ENCODE data around the gene CEACAM5.

Gene CEACAM5

GRCh38 chr19:41708481-41708880, at the start of gene CEACAM5:
CEACAM5 (plus strand) TSS chr19:41708626; CDS start chr19:41708732, 106 bp downstream.
- no peak for DNase-seq

- DNase-seq, result no peak
Measured at GRCh38 chr19:41666075-41666474, 42.4 kb upstream of the CEACAM5 start.

- no peak for DNase-seq
Measured at GRCh38 chr19:41668315-41668714, 40.1 kb upstream of the CEACAM5 start.

- no peak for DNase-seq
Measured at GRCh38 chr19:41670755-41671154, 37.7 kb upstream of the CEACAM5 start.

GRCh38 chr19:41671486-41671885, 36.9 kb upstream of the CEACAM5 start:
- DNase-seq, result no peak

- DNase-seq, result no peak
Measured at GRCh38 chr19:41682437-41682836, 26.0 kb upstream of the CEACAM5 start.

- no peak for DNase-seq
Measured at GRCh38 chr19:41687419-41687818, 21.0 kb upstream of the CEACAM5 start.

- DNase-seq, result no peak
Measured at GRCh38 chr19:41688098-41688497, 20.3 kb upstream of the CEACAM5 start, which contains the start of gene CEACAM7. CEACAM7 (minus strand) TSS chr19:41688270; CDS start chr19:41688165, 105 bp downstream.

GRCh38 chr19:41688687-41689086, 19.7 kb upstream of the CEACAM5 start:
- DNase-seq, result no peak

GRCh38 chr19:41689993-41690800, 18.2 kb upstream of the CEACAM5 start:
- DNase-seq, result no peak

- DNase-seq, result no peak
Measured at GRCh38 chr19:41690801-41691065, 17.7 kb upstream of the CEACAM5 start.

GRCh38 chr19:41691268-41691970, 17.0 kb upstream of the CEACAM5 start:
- no peak for DNase-seq

GRCh38 chr19:41694196-41694595, 14.2 kb upstream of the CEACAM5 start:
- DNase-seq, result no peak

GRCh38 chr19:41694831-41695635, 13.4 kb upstream of the CEACAM5 start:
- DNase-seq, result no peak

GRCh38 chr19:41695745-41696144, 12.7 kb upstream of the CEACAM5 start:
- DNase-seq, result no peak

- no peak for DNase-seq
Measured at GRCh38 chr19:41696402-41697197, 11.8 kb upstream of the CEACAM5 start.

- DNase-seq, result no peak
Measured at GRCh38 chr19:41697198-41697855, 11.1 kb upstream of the CEACAM5 start.

- DNase-seq, result no peak
Measured at GRCh38 chr19:41698746-41699230, 9.6 kb upstream of the CEACAM5 start.

GRCh38 chr19:41699231-41699967, 9.0 kb upstream of the CEACAM5 start:
- no peak for DNase-seq

GRCh38 chr19:41699968-41700323, 8.5 kb upstream of the CEACAM5 start:
- no peak for DNase-seq

Measured in cerebellar nuclear complex (tissue), 1 donor.